Measurements from ENCODE around the gene KRT14.

DNA sequence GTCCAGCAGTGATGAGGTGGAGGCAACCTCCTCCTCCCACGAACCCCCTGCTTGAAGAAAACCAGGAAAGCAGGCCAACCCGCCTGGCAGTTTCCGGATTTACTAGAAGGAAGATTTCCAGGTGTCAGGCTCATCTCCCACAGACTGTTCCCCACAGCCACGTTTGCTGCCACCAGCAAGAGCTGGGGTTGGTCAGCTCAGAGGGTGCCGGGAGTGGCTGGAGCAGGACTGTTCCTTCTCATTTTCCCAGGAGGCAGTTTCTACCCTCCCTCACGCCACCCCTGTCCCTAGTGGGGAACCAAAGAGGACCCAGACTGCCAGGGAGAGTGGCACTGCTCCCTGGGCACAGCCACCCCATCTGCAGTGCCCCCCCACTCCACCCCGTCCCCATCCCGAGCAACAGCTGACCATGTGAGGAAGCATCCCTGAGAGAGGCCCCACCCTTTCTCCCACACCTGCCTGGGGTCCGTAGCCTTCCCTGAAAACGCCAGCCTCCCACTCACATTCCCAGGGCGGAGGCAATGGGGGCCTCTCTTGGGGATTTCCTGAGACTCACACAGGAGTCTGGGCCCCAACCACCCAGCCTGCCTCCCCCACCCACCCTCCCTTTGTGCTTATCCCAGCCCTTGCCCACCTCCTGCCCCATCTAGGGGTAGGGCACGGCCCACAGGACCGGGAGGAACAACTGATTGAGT, 31.8 kb upstream of the KRT14 start:
- TF ChIP-seq, protein P1, sequence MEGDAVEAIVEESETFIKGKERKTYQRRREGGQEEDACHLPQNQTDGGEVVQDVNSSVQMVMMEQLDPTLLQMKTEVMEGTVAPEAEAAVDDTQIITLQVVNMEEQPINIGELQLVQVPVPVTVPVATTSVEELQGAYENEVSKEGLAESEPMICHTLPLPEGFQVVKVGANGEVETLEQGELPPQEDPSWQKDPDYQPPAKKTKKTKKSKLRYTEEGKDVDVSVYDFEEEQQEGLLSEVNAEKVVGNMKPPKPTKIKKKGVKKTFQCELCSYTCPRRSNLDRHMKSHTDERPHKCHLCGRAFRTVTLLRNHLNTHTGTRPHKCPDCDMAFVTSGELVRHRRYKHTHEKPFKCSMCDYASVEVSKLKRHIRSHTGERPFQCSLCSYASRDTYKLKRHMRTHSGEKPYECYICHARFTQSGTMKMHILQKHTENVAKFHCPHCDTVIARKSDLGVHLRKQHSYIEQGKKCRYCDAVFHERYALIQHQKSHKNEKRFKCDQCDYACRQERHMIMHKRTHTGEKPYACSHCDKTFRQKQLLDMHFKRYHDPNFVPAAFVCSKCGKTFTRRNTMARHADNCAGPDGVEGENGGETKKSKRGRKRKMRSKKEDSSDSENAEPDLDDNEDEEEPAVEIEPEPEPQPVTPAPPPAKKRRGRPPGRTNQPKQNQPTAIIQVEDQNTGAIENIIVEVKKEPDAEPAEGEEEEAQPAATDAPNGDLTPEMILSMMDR (conservative IDR thresholded peaks at IDR 0.05; ENCODE audit: low read depth, low read length) = no peak
- no peak for TF ChIP-seq EZH2phosphoT487 (IDR thresholded peaks at IDR 0.05; ENCODE audit: borderline replicate concordance, low read length)
